Measurements from ENCODE around the gene UTP18.
"Not testable (repeated sequence)": the region's sequence is repeated elsewhere in the genome, so short reads cannot be mapped to it uniquely, and the experiment has no call there.

GRCh38 chr17:51294338-51294737 is 34.0 kb downstream of the UTP18 start:
- not testable (repeated sequence) for TF ChIP-seq CTCF (conservative IDR thresholded peaks at IDR 0.05; ENCODE audit: low read length); EZH2phosphoT487 (IDR thresholded peaks at IDR 0.05; ENCODE audit: borderline replicate concordance)
